Measurements from ENCODE around the gene LDB2. TPM values are rescaled to one million over a fixed set of nuclear protein-coding genes. Genes with fewer than 3 reads are reported as not detected.

Gene LDB2
- total and polyA plus RNA-seq, 4 donors: 41.7 to 88.2 (median 61.9) TPM

DNA sequence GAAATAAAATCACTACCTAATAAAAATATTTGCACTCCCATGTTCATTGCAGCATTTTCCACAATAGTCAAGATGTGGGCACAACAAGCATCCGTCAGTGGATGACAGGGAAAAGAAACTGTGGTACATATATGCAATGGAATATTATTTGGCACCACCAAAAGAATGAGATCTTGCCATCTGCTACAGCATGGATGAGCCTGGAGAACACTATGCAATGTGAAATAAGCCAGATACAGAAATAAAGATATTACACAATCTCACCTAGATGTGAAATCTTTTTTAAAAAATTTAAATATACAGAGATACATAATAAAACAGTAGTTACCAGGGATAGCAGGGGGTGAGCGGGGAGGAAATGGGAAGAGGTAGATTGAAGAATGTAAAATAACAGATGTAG lies 44.8 kb downstream of the LDB2 start:
- no peaks in the 10 kb centered on the region for H3K9me3 ChIP-seq (ENCODE audit: control insufficient read depth, insufficient read depth, low read length)
- no peaks in the 10 kb centered on the region for H3K36me3 ChIP-seq (ENCODE audit: control insufficient read depth, insufficient read depth, low read length)
- H3K27ac ChIP-seq (ENCODE audit: low read depth, low read length): no peak overlapping the region
- H3K27me3 ChIP-seq (ENCODE audit: control insufficient read depth, insufficient read depth, low read length): no peaks in the 10 kb centered on the region
- H3K4me3 ChIP-seq (ENCODE audit: low read depth, low read length): no peak overlapping the region
- no peak for DNase-seq (ENCODE audit: low read depth in 4 of 6, low spot score in 6 of 6)
- WGBS (ENCODE audit: insufficient coverage): no CpG with 5 or more reads among the region's 2 CpGs
- no peaks in the 10 kb centered on the region for H3K4me1 ChIP-seq (ENCODE audit: control insufficient read depth, insufficient read depth, low read length)

DNA sequence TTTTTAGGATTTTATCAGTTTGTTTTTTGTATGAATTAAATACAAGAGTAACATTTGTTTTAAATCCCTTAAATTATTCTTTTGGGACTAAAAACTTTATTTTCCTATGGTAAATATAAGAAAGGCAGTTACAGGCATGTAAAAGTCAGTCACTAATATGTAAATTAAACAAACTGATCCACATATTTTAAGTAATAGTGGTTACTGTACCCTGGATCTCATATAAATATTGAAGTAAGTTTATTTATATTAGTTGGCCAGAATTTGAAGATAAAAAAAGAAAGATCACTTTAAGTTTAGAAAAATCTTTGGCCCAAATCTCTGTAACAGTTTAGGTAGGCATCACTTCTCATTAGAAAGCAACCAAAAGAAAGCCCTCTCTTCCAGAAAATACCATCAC lies 45.8 kb downstream of the LDB2 start:
- Histone ChIP-seq H3K9me3 (ENCODE audit: control insufficient read depth, insufficient read depth, low read length) (no peaks in the 10 kb centered on the region), H3K27me3 (ENCODE audit: control insufficient read depth, insufficient read depth, low read length) (no peaks in the 10 kb centered on the region), H3K36me3 (ENCODE audit: control insufficient read depth, insufficient read depth, low read length) (no peaks in the 10 kb centered on the region), H3K4me3 (ENCODE audit: low read depth, low read length) (no peak overlapping the region), H3K27ac (ENCODE audit: low read depth, low read length) (no peak overlapping the region), H3K4me1 (ENCODE audit: control insufficient read depth, insufficient read depth, low read length) (no peaks in the 10 kb centered on the region)
- DNase-seq (ENCODE audit: low read depth in 4 of 6, low spot score in 6 of 6): no peak

DNA sequence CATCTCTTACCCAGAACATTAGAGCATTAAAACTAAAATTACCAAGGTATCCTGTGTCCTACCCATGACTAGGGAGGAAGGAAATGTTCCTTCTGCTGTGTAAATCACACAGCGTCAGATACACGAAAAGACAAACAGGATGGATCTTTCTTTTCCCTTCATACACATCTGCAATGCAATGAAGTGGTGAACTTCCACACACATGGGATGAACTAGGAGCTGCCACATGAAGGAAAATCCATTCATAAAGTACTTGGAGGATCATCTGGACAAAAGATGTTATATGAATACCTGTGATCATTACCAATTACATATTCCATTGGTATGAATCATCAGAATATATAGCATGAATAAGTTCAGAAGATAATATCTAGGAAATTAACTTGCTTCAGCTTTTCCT lies 46.2 kb downstream of the LDB2 start:
- no CpG with 5 or more reads among the region's 2 CpGs for WGBS (ENCODE audit: insufficient coverage)
- H3K4me3 ChIP-seq (ENCODE audit: low read depth, low read length): no peak overlapping the region
- DNase-seq (ENCODE audit: low read depth in 4 of 6, low spot score in 6 of 6): no peak
- H3K9me3 ChIP-seq (ENCODE audit: control insufficient read depth, insufficient read depth, low read length): no peaks in the 10 kb centered on the region
- no peaks in the 10 kb centered on the region for H3K4me1 ChIP-seq (ENCODE audit: control insufficient read depth, insufficient read depth, low read length)
- H3K27me3 ChIP-seq (ENCODE audit: control insufficient read depth, insufficient read depth, low read length): no peaks in the 10 kb centered on the region
- no peaks in the 10 kb centered on the region for H3K36me3 ChIP-seq (ENCODE audit: control insufficient read depth, insufficient read depth, low read length)
- no peak overlapping the region for H3K27ac ChIP-seq (ENCODE audit: low read depth, low read length)

DNA sequence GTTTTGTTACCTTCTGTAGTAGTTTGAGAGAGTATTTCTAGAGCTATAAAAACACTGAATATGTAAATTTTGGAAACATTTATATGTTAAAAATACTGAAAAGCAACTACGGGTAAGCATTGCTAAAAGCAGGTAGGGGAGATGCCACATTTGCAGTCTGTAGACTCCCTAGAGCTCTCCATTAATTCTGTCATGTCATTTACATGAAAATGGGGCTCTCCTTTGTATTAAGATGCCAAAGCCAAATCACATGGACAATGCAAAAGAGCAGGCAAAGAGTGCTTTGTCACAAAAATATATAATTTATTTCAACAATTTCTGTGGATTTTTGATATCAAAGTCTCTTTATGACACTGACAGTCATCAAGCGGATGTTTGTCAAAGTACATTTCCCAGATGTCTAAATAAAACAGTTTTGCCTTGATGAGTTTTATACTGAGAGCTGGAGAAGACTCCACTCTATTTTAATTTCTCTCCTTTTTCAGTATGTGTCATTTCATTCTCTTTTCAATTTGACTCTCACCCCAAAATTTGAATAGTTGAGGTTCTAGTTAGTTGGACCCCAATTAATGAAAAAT lies 51.8 kb downstream of the LDB2 start:
- H3K4me1 ChIP-seq (ENCODE audit: control insufficient read depth, insufficient read depth, low read length): peaks cover 7% of the 10 kb centered on the region
- H3K4me3 ChIP-seq (ENCODE audit: low read depth, low read length): no peak overlapping the region
- WGBS (ENCODE audit: insufficient coverage): no CpG with 5 or more reads among the region's 2 CpGs
- DNase-seq (ENCODE audit: low read depth in 4 of 6, low spot score in 6 of 6): no peak
- no peaks in the 10 kb centered on the region for H3K9me3 ChIP-seq (ENCODE audit: control insufficient read depth, insufficient read depth, low read length)
- no peaks in the 10 kb centered on the region for H3K36me3 ChIP-seq (ENCODE audit: control insufficient read depth, insufficient read depth, low read length)
- H3K27ac ChIP-seq (ENCODE audit: low read depth, low read length): no peak overlapping the region
- H3K27me3 ChIP-seq (ENCODE audit: control insufficient read depth, insufficient read depth, low read length): no peaks in the 10 kb centered on the region

DNA sequence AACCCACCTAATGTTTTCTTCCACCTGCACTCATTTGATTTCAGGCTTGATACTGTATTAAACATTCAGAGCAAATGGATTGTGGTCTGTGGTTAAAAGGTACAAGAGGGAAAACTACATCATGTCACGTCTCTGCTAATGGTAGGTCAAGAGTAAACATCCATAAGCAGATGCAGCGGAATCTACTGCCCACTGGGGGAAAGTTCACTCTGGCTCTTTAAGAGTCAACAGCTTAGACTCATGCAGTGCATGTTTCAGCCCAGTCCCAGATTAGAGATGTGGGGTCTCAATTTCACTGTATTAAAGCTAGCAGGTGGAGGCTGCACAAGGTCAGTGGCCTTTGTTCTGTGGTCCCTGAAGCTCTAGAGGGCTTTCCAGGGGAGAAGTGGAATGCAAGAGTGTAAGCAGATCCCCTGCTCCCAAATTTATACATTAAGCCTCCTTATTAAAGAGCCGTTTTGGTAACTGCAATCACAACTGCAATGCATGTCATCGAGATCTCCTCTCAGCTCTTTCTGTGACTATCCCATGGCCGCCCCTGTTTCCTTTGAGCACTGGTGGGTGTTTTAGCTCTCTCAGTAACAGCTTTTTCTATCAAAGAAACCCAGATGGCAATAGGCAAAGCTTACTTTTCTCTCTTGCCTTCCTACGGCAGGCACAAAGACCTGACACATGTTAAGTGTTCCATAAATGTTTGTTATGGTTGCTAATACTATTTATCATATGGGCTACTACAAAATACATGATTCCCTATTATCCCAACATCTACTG lies 53.4 kb downstream of the LDB2 start:
- H3K27ac ChIP-seq (ENCODE audit: low read depth, low read length): peak overlapping the region; percentile 71
- H3K9me3 ChIP-seq (ENCODE audit: control insufficient read depth, insufficient read depth, low read length): no peaks in the 10 kb centered on the region
- no peaks in the 10 kb centered on the region for H3K36me3 ChIP-seq (ENCODE audit: control insufficient read depth, insufficient read depth, low read length)
- no peak overlapping the region for H3K4me3 ChIP-seq (ENCODE audit: low read depth, low read length)
- 43% methylated on average over 4 of the region's 6 CpGs for WGBS (ENCODE audit: insufficient coverage)
- DNase-seq (ENCODE audit: low read depth in 4 of 6, low spot score in 6 of 6): peak in 4 of 6 donors; percentile 37 to 82 (median 46)
- peaks cover 7% of the 10 kb centered on the region for H3K4me1 ChIP-seq (ENCODE audit: control insufficient read depth, insufficient read depth, low read length)
- no peaks in the 10 kb centered on the region for H3K27me3 ChIP-seq (ENCODE audit: control insufficient read depth, insufficient read depth, low read length)

DNA sequence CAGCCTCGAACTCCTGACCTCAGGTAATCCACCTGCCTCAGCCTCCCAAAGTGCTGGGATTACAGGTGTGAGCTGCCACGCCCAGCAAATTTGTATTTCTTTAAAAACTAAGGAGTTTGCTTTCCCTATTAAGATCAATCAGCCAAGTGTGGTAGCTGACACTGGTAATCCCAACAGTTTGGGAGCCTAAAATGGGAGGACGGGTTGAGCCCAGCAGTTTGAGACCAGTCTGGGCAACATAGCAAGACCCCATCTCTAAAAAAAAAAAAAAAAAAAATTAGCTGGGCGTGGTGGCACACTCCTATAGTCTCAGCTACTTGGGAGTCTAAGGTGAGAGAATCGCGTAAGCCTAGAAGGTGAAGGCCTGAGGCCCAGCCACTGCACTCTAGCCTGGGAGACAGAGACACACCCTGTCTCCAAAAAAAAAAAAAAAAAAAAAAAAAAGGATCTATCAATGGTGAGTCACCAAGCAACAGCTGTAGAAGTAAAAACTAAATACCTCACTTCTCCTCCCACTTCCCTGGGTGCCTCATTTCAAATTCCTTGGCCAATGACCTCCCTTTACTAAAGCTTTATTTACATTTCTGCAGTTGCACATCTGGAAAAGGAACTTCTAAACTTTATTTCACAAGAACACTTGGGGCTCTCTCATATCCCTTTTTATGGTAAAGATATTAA lies 54.5 kb downstream of the LDB2 start:
- Histone ChIP-seq H3K36me3 (ENCODE audit: control insufficient read depth, insufficient read depth, low read length) (no peaks in the 10 kb centered on the region), H3K27me3 (ENCODE audit: control insufficient read depth, insufficient read depth, low read length) (no peaks in the 10 kb centered on the region), H3K4me3 (ENCODE audit: low read depth, low read length) (no peak overlapping the region), H3K9me3 (ENCODE audit: control insufficient read depth, insufficient read depth, low read length) (no peaks in the 10 kb centered on the region), H3K27ac (ENCODE audit: low read depth, low read length) (peak overlapping the region; percentile 71), H3K4me1 (ENCODE audit: control insufficient read depth, insufficient read depth, low read length) (peaks cover 7% of the 10 kb centered on the region)
- peak in 1 of 6 donors; percentile 43 for DNase-seq (ENCODE audit: low read depth in 4 of 6, low spot score in 6 of 6)
- no CpG with 5 or more reads among the region's 6 CpGs for WGBS (ENCODE audit: insufficient coverage)

DNA sequence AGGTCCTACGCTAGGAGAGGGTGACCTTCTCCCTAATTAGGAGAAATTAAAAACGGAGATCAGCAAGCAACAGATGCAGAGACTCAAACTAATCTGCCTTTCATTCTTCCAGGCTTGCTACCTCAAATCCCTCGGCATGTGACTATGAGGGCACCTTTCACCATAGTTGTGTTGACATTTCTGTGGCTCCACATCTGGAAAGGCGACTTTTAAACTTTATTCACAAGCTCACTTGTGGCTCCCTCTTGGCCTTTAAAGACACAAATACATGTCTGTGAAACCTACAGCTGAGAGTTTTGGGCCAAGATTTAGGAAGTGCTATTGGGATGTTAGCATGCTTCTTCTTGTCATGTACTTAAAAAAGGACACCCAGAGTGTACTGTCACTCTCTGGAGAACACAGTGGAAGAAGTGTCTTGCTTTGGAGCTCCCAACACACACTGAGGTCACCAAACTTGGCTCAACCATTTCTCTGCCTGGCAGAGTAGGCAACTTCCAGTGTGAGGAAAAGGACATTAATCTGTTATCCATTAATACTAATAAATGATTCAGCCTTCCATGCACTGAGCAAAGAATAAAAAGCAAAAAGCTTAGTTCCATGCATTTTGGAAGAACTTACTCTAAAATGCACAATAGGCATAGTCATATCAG lies 60.1 kb downstream of the LDB2 start:
- 73% methylated on average over 2 of the region's 4 CpGs for WGBS (ENCODE audit: insufficient coverage)
- Histone ChIP-seq H3K27ac (ENCODE audit: low read depth, low read length) (no peak overlapping the region), H3K36me3 (ENCODE audit: control insufficient read depth, insufficient read depth, low read length) (no peaks in the 10 kb centered on the region), H3K27me3 (ENCODE audit: control insufficient read depth, insufficient read depth, low read length) (no peaks in the 10 kb centered on the region), H3K9me3 (ENCODE audit: control insufficient read depth, insufficient read depth, low read length) (no peaks in the 10 kb centered on the region), H3K4me1 (ENCODE audit: control insufficient read depth, insufficient read depth, low read length) (no peaks in the 10 kb centered on the region), H3K4me3 (ENCODE audit: low read depth, low read length) (no peak overlapping the region)
- DNase-seq (ENCODE audit: low read depth in 4 of 6, low spot score in 6 of 6): no peak

DNA sequence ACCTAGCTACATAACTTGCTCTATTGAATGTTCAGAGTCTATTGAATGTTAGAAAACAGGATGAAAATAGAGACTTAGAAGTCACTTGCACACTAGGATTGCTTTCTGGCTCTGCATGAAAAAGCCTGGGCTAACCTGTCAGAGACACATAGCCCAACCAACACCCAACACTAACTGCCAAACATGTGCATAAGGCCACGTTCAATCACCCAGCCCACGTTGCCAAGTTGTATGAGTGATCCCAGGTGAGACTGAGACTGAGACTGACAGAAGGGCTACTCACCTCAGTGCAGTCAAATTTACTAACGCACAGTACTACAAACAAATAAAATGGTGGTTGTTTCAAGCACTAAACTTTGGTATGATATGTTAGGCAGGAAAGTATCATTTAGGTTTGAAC lies 61.0 kb downstream of the LDB2 start:
- H3K4me1 ChIP-seq (ENCODE audit: control insufficient read depth, insufficient read depth, low read length): no peaks in the 10 kb centered on the region
- no peak for DNase-seq (ENCODE audit: low read depth in 4 of 6, low spot score in 6 of 6)
- no CpG with 5 or more reads among the region's 3 CpGs for WGBS (ENCODE audit: insufficient coverage)
- H3K27me3 ChIP-seq (ENCODE audit: control insufficient read depth, insufficient read depth, low read length): no peaks in the 10 kb centered on the region
- H3K4me3 ChIP-seq (ENCODE audit: low read depth, low read length): no peak overlapping the region
- H3K27ac ChIP-seq (ENCODE audit: low read depth, low read length): no peak overlapping the region
- no peaks in the 10 kb centered on the region for H3K9me3 ChIP-seq (ENCODE audit: control insufficient read depth, insufficient read depth, low read length)
- no peaks in the 10 kb centered on the region for H3K36me3 ChIP-seq (ENCODE audit: control insufficient read depth, insufficient read depth, low read length)

DNA sequence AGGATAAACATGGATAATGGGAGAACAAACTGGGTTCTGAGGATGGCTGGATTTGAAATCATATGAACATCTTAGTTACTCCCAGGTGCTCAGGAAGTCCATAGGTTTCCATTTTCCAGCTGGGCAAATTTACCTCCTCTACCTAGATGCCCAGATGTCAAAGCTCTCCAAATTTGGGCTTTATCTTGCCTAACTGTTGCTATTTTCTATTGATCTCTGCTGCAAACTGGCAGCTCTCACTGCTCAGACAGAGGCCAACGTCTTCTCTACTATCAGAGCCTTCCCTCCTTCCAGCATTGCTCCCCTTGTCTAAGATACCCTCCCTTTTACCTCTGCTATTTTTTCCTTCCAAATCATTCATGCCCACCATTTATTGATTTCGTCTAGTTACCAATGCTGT lies 62.1 kb downstream of the LDB2 start:
- H3K27me3 ChIP-seq (ENCODE audit: control insufficient read depth, insufficient read depth, low read length): no peaks in the 10 kb centered on the region
- WGBS (ENCODE audit: insufficient coverage): 88% methylated on average over 1 of the region's 2 CpGs
- no peak for DNase-seq (ENCODE audit: low read depth in 4 of 6, low spot score in 6 of 6)
- H3K27ac ChIP-seq (ENCODE audit: low read depth, low read length): no peak overlapping the region
- H3K4me1 ChIP-seq (ENCODE audit: control insufficient read depth, insufficient read depth, low read length): no peaks in the 10 kb centered on the region
- H3K36me3 ChIP-seq (ENCODE audit: control insufficient read depth, insufficient read depth, low read length): no peaks in the 10 kb centered on the region
- no peak overlapping the region for H3K4me3 ChIP-seq (ENCODE audit: low read depth, low read length)
- H3K9me3 ChIP-seq (ENCODE audit: control insufficient read depth, insufficient read depth, low read length): no peaks in the 10 kb centered on the region
